Spleen (tissue), 11 donors: ENCODE data around the gene RNF44. TPM values are rescaled to one million over a fixed set of nuclear protein-coding genes. Genes with fewer than 3 reads are reported as not detected.
A peak's percentile ranks its signal among the peaks of the same experiment; 100 is the strongest.

Experiments used
- DNase-seq: peaks from one replicate; pipeline ENCODE4 v3.0.0-alpha.2; 2020
- H3K27ac ChIP-seq, 8 donors: fragments of 200-600 bp; sonication (generic) in 7 of 8; 1 replicate in 4 of 8; 2 replicates in 4 of 8; pipeline versions ENCODE4 v1.5.0 to v1.8.0; 2016 to 2021; ENCODE audit warnings: inconsistent platforms in 4 of 8, mild to moderate bottlenecking in 4 of 8, moderate library complexity in 1 of 8
- H3K27me3 ChIP-seq, 7 donors: fragments of 200-600 bp; sonication (generic) in 6 of 7; replicated peaks in 1 of 7; 1 replicate in 4 of 7; 2 replicates in 3 of 7; pipeline versions ENCODE4 v1.5.0 to v1.8.0; 2016 to 2021; ENCODE audit warnings: inconsistent platforms in 3 of 7, mild to moderate bottlenecking in 1 of 7
- H3K36me3 ChIP-seq, 6 donors: fragments of 200-600 bp; sonication (generic) in 5 of 6; 1 replicate in 4 of 6; 2 replicates in 2 of 6; pipeline versions ENCODE4 v1.5.0 to v1.8.0; 2016 to 2021; ENCODE audit warnings: inconsistent platforms in 2 of 6
- H3K4me1 ChIP-seq, 6 donors: fragments of 200-600 bp; sonication (generic) in 5 of 6; 1 replicate in 3 of 6; 2 replicates in 3 of 6; pipeline versions ENCODE4 v1.5.0 to v1.8.0; 2016 to 2021; ENCODE audit warnings: inconsistent platforms in 3 of 6
- H3K4me3 ChIP-seq, 8 donors: fragments of 200-600 bp; sonication (generic) in 7 of 8; 1 replicate in 4 of 8; 2 replicates in 4 of 8; pipeline versions ENCODE4 v1.5.0 to v1.8.0; 2016 to 2021; ENCODE audit warnings: inconsistent platforms in 4 of 8, mild to moderate bottlenecking in 4 of 8, moderate library complexity in 2 of 8
- H3K9me3 ChIP-seq, 8 donors: fragments of 200-600 bp; sonication (generic) in 7 of 8; 1 replicate in 4 of 8; 2 replicates in 4 of 8; pipeline versions ENCODE4 v1.5.0 to v1.8.0; 2016 to 2021; ENCODE audit warnings: inconsistent platforms in 4 of 8
- CTCF ChIP-seq, 11 experiments: fragments of 200-600 bp in 7 of 11; fragments of 450-650 bp in 4 of 11; sonication (generic) in 4 of 11; IDR thresholded peaks in 8 of 11; conservative IDR thresholded peaks in 3 of 11; 1 replicate in 7 of 11; 2 replicates in 4 of 11; pipeline versions ENCODE4 v1.4.0 to v1.8.0; 2016 to 2021; ENCODE audit warnings: antibody characterized with exemption in 11 of 11, inconsistent platforms in 4 of 11, mild to moderate bottlenecking in 1 of 11
- POLR2A ChIP-seq, 3 donors: fragments of 450-650 bp; IDR thresholded peaks; one replicate each; pipeline ENCODE4 v1.5.1; 2017; ENCODE audit warnings: antibody characterized with exemption in 3 of 3, mild to moderate bottlenecking in 1 of 3
- POLR2AphosphoS5 ChIP-seq, 3 donors: sonication (generic); formaldehyde crosslinking; IDR thresholded peaks; one replicate each; pipeline ENCODE4 v1.5.1; 2017; ENCODE audit warnings: antibody characterized with exemption in 3 of 3
- WGBS, 5 donors: extraction: QIAGEN DNeasy Blood & Tissue Kit in 3 of 5; methylation state at CpG; one replicate each; pipeline versions ENCODE4 v1.1.5 to v1.1.7; 2013 to 2018; 5-methylcytosine and 5-hydroxymethylcytosine counted together
- intact Hi-C: fragments of 100-400 bp; cut with DNase I; formaldehyde crosslinking; loops from one replicate; pipeline ENCODE4 v1.15.0; 2023; ENCODE audit warnings: low total_unique reads
- polyA plus RNA-seq, 3 donors: library from polyadenylated mRNA; stranded (reverse); fragments of 200-250 nt; gene quantifications; one replicate each; pipeline ENCODE4 v1.2.1, GENCODE V29; 2013
- total RNA-seq, 7 donors: library from RNA; depleted of rRNA in 3 of 7; stranded (reverse); fragments of >200 nt in 3 of 7; fragmentation: NEBNext Ultra II Directional in 4 of 7; extraction: Animal tissue kit (Norgen Biotek cat#: 25700) in 4 of 7; gene quantifications; one replicate each; pipeline versions ENCODE4 v1.1.0 to v1.2.1, GENCODE V29; 2016 to 2021
- donor health status: healthy with polysubstance abuse.
- donor health status: DM: no; HTN: no; CAD: no; lungs with moderate emphysema.
- donor health status: DM: no; HTN: no; CAD: no.
- donor health status: Bipolar disorder and iron deficiency.
- donor health status: healthy.
- donor health status: DM: no; HTN: no; CAD: no.
- donor health status: DM: yes; HTN: yes; CAD: no.

The RNF44 gene
- total and polyA plus RNA-seq, 10 donors, result 28.0 to 143 (median 103) TPM

- H3K27ac ChIP-seq, result no peak overlapping the region
- intact Hi-C loops, result no loop called here
- 82 to 92% (median 85%) methylated on average over 3 of the region's 3 CpGs for WGBS, 5 donors
- no peak overlapping the region for H3K4me3 ChIP-seq
- H3K9me3 ChIP-seq, result no peaks in the 10 kb centered on the region
- peaks cover 0 to 20% (median 0%) of the 10 kb centered on the region in 7 donors for H3K27me3 ChIP-seq
- TF ChIP-seq POLR2A (IDR thresholded peaks at IDR 0.05) (no peak), POLR2AphosphoS5 (IDR thresholded peaks at IDR 0.05) (no peak), CTCF (IDR thresholded peaks at IDR 0.05 in 8 of 11, conservative IDR thresholded peaks at IDR 0.05 in 3 of 11) (no peak)
- no peak for DNase-seq
- no peaks in the 10 kb centered on the region for H3K36me3 ChIP-seq
- H3K4me1 ChIP-seq, result peaks cover 0 to 17% (median 0%) of the 10 kb centered on the region in 6 donors
Measured at GRCh38 chr5:176561259-176561658, 24.1 kb upstream of the RNF44 start.

- 48 to 60% (median 58%) methylated on average over 8 of the region's 8 CpGs for WGBS, 5 donors
- Histone ChIP-seq H3K27me3 (peaks cover 0 to 19% (median 0%) of the 10 kb centered on the region in 7 donors), H3K36me3 (no peaks in the 10 kb centered on the region), H3K27ac (no peak overlapping the region), H3K9me3 (no peaks in the 10 kb centered on the region), H3K4me3 (no peak overlapping the region), H3K4me1 (peaks cover 0 to 23% (median 0%) of the 10 kb centered on the region in 6 donors)
- no peak for DNase-seq
- TF ChIP-seq POLR2AphosphoS5 (IDR thresholded peaks at IDR 0.05) (no peak), CTCF (IDR thresholded peaks at IDR 0.05 in 8 of 11, conservative IDR thresholded peaks at IDR 0.05 in 3 of 11) (no peak), POLR2A (IDR thresholded peaks at IDR 0.05) (no peak)
- intact Hi-C loops, result no loop called here
Measured at GRCh38 chr5:176560364-176560763, 23.2 kb upstream of the RNF44 start.

- WGBS, 5 donors, result 22 to 34% (median 26%) methylated on average over 5 of the region's 5 CpGs
- peaks cover 0 to 19% (median 0%) of the 10 kb centered on the region in 7 donors for H3K27me3 ChIP-seq
- H3K4me3 ChIP-seq, result no peak overlapping the region
- no peak for TF ChIP-seq POLR2A (IDR thresholded peaks at IDR 0.05)
- peak in 3 of 11 experiments; percentile 8 to 13 (median 10) for TF ChIP-seq CTCF (IDR thresholded peaks at IDR 0.05 in 8 of 11, conservative IDR thresholded peaks at IDR 0.05 in 3 of 11)
- no peak for TF ChIP-seq POLR2AphosphoS5 (IDR thresholded peaks at IDR 0.05)
- no peak overlapping the region for H3K27ac ChIP-seq
- H3K4me1 ChIP-seq, result peaks cover 0 to 30% (median under 1%) of the 10 kb centered on the region in 6 donors
- no peak for DNase-seq
- no peaks in the 10 kb centered on the region for H3K9me3 ChIP-seq
- intact Hi-C loops, result no loop called here
- no peaks in the 10 kb centered on the region for H3K36me3 ChIP-seq
Measured at GRCh38 chr5:176559683-176560082, 22.5 kb upstream of the RNF44 start.

- intact Hi-C loops, result no loop called here
- 95 to 99% (median 96%) methylated on average over 12 to 13 of the region's 13 CpGs for WGBS, 5 donors
- no peak for DNase-seq
Measured at GRCh38 chr5:176557846-176558245, 20.6 kb upstream of the RNF44 start.

More at GRCh38 chr5:176557846-176558245, 20.6 kb upstream of the RNF44 start:
- peaks cover 0 to 26% (median 0%) of the 10 kb centered on the region in 7 donors for H3K27me3 ChIP-seq
- no peak overlapping the region for H3K27ac ChIP-seq
- no peak overlapping the region for H3K4me3 ChIP-seq
- H3K9me3 ChIP-seq, result no peaks in the 10 kb centered on the region
- no peaks in the 10 kb centered on the region for H3K36me3 ChIP-seq
- H3K4me1 ChIP-seq, result peaks cover 0 to 40% (median 4%) of the 10 kb centered on the region in 6 donors
- TF ChIP-seq POLR2A (IDR thresholded peaks at IDR 0.05) (no peak), POLR2AphosphoS5 (IDR thresholded peaks at IDR 0.05) (no peak), CTCF (IDR thresholded peaks at IDR 0.05 in 8 of 11, conservative IDR thresholded peaks at IDR 0.05 in 3 of 11) (no peak)
